ENCODE data around the gene FAM78A.

GRCh38 chr9:131299346-131299960, 23.1 kb upstream of the FAM78A start:
- TF ChIP-seq CTCF (IDR thresholded peaks at IDR 0.05; ENCODE audit: insufficient read depth, low read depth, low read length), result no peak
- no peak for TF ChIP-seq EZH2 (IDR thresholded peaks at IDR 0.05; ENCODE audit: insufficient read depth, low read length)

Data from astrocyte (in vitro differentiated cells and primary cell).